ENCODE results near the gene ALG8.

Gene ALG8

GRCh38 chr11:78170874-78171549, 31.6 kb upstream of the ALG8 start:
- Histone ChIP-seq H3K9ac (ENCODE audit: low read length) (no peak overlapping the region), H3K27ac (ENCODE audit: low read length) (no peak overlapping the region), H3K4me1 (ENCODE audit: control insufficient read depth, low read depth, low read length) (no peaks in the 10 kb centered on the region), H3K9me3 (ENCODE audit: control insufficient read depth, low read depth, low read length) (no peaks in the 10 kb centered on the region), H3K27me3 (ENCODE audit: control insufficient read depth, insufficient read depth, low read length) (no peaks in the 10 kb centered on the region), H3K4me3 (ENCODE audit: low read length) (no peak overlapping the region), H3K36me3 (ENCODE audit: control insufficient read depth, low read depth, low read length) (no peaks in the 10 kb centered on the region)

- Histone ChIP-seq H3K4me1 (ENCODE audit: control insufficient read depth, low read depth, low read length) (no peaks in the 10 kb centered on the region), H3K36me3 (ENCODE audit: control insufficient read depth, low read depth, low read length) (no peaks in the 10 kb centered on the region), H3K27ac (ENCODE audit: low read length) (no peak overlapping the region), H3K27me3 (ENCODE audit: control insufficient read depth, insufficient read depth, low read length) (no peaks in the 10 kb centered on the region), H3K9ac (ENCODE audit: low read length) (no peak overlapping the region), H3K9me3 (ENCODE audit: control insufficient read depth, low read depth, low read length) (no peaks in the 10 kb centered on the region), H3K4me3 (ENCODE audit: low read length) (no peak overlapping the region)
These were observed 31.0 kb upstream of the ALG8 start for GRCh38 chr11:78170413-78170812.

DNA sequence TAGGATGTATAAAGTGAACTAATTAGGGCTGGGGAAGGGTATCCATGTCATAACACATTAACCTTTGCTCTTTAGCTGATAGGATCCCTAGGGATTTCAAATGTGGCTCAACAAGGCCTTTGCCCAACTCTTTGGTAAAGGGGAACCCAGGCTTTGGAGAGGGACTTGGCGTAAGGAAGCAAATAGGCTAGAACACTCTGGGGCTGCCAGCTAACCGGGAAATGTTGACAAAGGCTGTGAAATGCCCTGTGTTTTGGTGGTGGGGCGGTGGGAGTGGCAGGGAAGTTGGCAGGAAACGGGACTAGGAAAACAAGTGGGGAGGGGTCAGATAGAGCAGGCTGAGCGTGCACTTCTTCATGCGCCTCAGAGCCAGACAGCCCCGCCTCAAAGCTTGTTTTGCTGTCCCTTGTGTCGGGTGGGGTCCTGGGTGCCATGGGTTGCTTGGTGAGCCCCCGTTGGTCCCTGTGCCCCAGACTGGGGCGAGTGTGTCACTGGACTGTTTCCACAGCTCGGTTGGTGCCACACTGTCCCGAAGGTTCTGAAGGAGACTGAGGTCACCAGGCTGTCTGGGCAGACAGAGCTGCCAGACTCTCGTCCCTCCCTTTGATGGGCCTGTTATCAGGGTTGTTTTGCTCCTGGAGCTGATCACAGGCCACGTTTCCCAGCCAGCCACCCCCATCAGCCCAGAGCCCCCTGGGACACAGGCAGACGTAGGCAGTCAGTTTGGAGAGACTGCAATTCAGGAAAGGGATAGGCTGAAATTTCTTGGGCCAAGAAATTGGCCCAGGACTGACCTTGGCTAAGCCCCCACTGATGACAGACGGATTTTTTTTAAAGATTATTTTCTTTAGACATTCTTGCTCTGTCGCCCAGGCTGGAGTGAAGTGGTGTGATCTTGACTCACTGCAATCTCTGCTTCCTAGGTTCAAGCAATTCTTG, 29.4 kb upstream of the ALG8 start:
- Histone ChIP-seq H3K36me3 (ENCODE audit: control insufficient read depth, low read depth, low read length) (no peaks in the 10 kb centered on the region), H3K4me3 (ENCODE audit: low read length) (no peak overlapping the region), H3K27me3 (ENCODE audit: control insufficient read depth, insufficient read depth, low read length) (no peaks in the 10 kb centered on the region), H3K27ac (ENCODE audit: low read length) (no peak overlapping the region), H3K9me3 (ENCODE audit: control insufficient read depth, low read depth, low read length) (no peaks in the 10 kb centered on the region), H3K9ac (ENCODE audit: low read length) (no peak overlapping the region), H3K4me1 (ENCODE audit: control insufficient read depth, low read depth, low read length) (no peaks in the 10 kb centered on the region)

- Histone ChIP-seq H3K27ac (ENCODE audit: low read length) (no peak overlapping the region), H3K4me3 (ENCODE audit: low read length) (no peak overlapping the region), H3K4me1 (ENCODE audit: control insufficient read depth, low read depth, low read length) (no peaks in the 10 kb centered on the region), H3K36me3 (ENCODE audit: control insufficient read depth, low read depth, low read length) (no peaks in the 10 kb centered on the region), H3K27me3 (ENCODE audit: control insufficient read depth, insufficient read depth, low read length) (no peaks in the 10 kb centered on the region), H3K9ac (ENCODE audit: low read length) (no peak overlapping the region), H3K9me3 (ENCODE audit: control insufficient read depth, low read depth, low read length) (no peaks in the 10 kb centered on the region)
These were observed 27.5 kb upstream of the ALG8 start for GRCh38 chr11:78166855-78167469.

GRCh38 chr11:78164471-78164870, 25.0 kb upstream of the ALG8 start:
- Histone ChIP-seq H3K4me1 (ENCODE audit: control insufficient read depth, low read depth, low read length) (no peaks in the 10 kb centered on the region), H3K27ac (ENCODE audit: low read length) (no peak overlapping the region), H3K27me3 (ENCODE audit: control insufficient read depth, insufficient read depth, low read length) (no peaks in the 10 kb centered on the region), H3K9me3 (ENCODE audit: control insufficient read depth, low read depth, low read length) (no peaks in the 10 kb centered on the region), H3K4me3 (ENCODE audit: low read length) (no peak overlapping the region), H3K36me3 (ENCODE audit: control insufficient read depth, low read depth, low read length) (no peaks in the 10 kb centered on the region), H3K9ac (ENCODE audit: low read length) (no peak overlapping the region)

DNA sequence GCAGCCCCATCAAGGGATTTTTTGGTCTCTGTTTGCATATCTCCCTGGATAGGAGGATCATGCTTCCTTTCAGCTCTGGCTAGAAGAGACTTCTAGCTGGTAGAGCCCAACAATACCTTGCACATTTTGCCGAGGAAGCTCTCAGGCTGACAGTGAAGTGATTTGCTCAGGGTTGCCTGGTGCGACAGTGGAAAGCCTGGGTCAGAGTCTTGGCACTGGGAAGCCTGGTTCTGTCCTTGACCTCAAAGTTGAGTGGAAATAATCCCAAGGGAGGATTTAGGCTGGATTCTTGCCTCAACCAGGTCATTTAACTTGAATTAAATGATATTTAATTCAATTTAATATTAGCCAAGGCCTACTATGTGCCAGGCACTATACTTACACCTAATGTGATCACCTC, 24.4 kb upstream of the ALG8 start:
- Histone ChIP-seq H3K9ac (ENCODE audit: low read length) (no peak overlapping the region), H3K27me3 (ENCODE audit: control insufficient read depth, insufficient read depth, low read length) (no peaks in the 10 kb centered on the region), H3K27ac (ENCODE audit: low read length) (no peak overlapping the region), H3K4me3 (ENCODE audit: low read length) (no peak overlapping the region), H3K36me3 (ENCODE audit: control insufficient read depth, low read depth, low read length) (no peaks in the 10 kb centered on the region), H3K9me3 (ENCODE audit: control insufficient read depth, low read depth, low read length) (no peaks in the 10 kb centered on the region), H3K4me1 (ENCODE audit: control insufficient read depth, low read depth, low read length) (no peaks in the 10 kb centered on the region)

GRCh38 chr11:78161962-78162371, 22.5 kb upstream of the ALG8 start:
- H3K27ac ChIP-seq (ENCODE audit: low read length): no peak overlapping the region
- H3K4me3 ChIP-seq (ENCODE audit: low read length): no peak overlapping the region
- no peak overlapping the region for H3K9ac ChIP-seq (ENCODE audit: low read length)
- no peaks in the 10 kb centered on the region for H3K27me3 ChIP-seq (ENCODE audit: control insufficient read depth, insufficient read depth, low read length)
- H3K4me1 ChIP-seq (ENCODE audit: control insufficient read depth, low read depth, low read length): no peaks in the 10 kb centered on the region
- no peaks in the 10 kb centered on the region for H3K36me3 ChIP-seq (ENCODE audit: control insufficient read depth, low read depth, low read length)
- H3K9me3 ChIP-seq (ENCODE audit: control insufficient read depth, low read depth, low read length): no peaks in the 10 kb centered on the region

- no peaks in the 10 kb centered on the region for H3K4me1 ChIP-seq (ENCODE audit: control insufficient read depth, low read depth, low read length)
- H3K27ac ChIP-seq (ENCODE audit: low read length): no peak overlapping the region
- no peaks in the 10 kb centered on the region for H3K27me3 ChIP-seq (ENCODE audit: control insufficient read depth, insufficient read depth, low read length)
- H3K4me3 ChIP-seq (ENCODE audit: low read length): no peak overlapping the region
- H3K9ac ChIP-seq (ENCODE audit: low read length): no peak overlapping the region
- H3K36me3 ChIP-seq (ENCODE audit: control insufficient read depth, low read depth, low read length): no peaks in the 10 kb centered on the region
- no peaks in the 10 kb centered on the region for H3K9me3 ChIP-seq (ENCODE audit: control insufficient read depth, low read depth, low read length)
These were observed 21.9 kb upstream of the ALG8 start for GRCh38 chr11:78161346-78161745.

DNA sequence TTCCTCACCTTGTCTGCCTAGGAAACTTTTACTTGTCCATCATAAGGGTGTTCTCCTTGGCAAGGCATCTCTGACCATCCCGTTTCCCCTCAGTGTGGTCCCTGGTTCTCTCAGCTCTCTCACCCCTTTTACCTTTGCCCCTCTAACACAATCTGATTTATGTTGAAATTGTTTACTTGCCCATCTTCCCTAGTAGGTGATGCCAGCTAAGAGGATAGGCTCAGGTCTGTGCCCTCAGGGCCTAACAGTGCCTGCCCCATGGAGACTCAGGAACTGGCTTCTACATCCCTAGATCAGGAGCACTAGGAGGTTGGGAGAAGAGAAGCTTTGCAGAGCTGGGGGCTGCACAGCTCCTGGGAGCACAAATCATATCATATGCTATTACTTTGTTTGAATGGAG, 21.1 kb upstream of the ALG8 start:
- no peaks in the 10 kb centered on the region for H3K36me3 ChIP-seq (ENCODE audit: control insufficient read depth, low read depth, low read length)
- H3K4me3 ChIP-seq (ENCODE audit: low read length): no peak overlapping the region
- H3K9ac ChIP-seq (ENCODE audit: low read length): no peak overlapping the region
- H3K4me1 ChIP-seq (ENCODE audit: control insufficient read depth, low read depth, low read length): no peaks in the 10 kb centered on the region
- no peak overlapping the region for H3K27ac ChIP-seq (ENCODE audit: low read length)
- H3K27me3 ChIP-seq (ENCODE audit: control insufficient read depth, insufficient read depth, low read length): no peaks in the 10 kb centered on the region
- no peaks in the 10 kb centered on the region for H3K9me3 ChIP-seq (ENCODE audit: control insufficient read depth, low read depth, low read length)

- Histone ChIP-seq H3K9ac (ENCODE audit: low read length) (no peak overlapping the region), H3K9me3 (ENCODE audit: control insufficient read depth, low read depth, low read length) (no peaks in the 10 kb centered on the region), H3K4me3 (ENCODE audit: low read length) (no peak overlapping the region), H3K27me3 (ENCODE audit: control insufficient read depth, insufficient read depth, low read length) (no peaks in the 10 kb centered on the region), H3K36me3 (ENCODE audit: control insufficient read depth, low read depth, low read length) (no peaks in the 10 kb centered on the region), H3K4me1 (ENCODE audit: control insufficient read depth, low read depth, low read length) (no peaks in the 10 kb centered on the region), H3K27ac (ENCODE audit: low read length) (no peak overlapping the region)
These were observed 19.7 kb upstream of the ALG8 start for GRCh38 chr11:78158987-78159652.

- H3K27ac ChIP-seq (ENCODE audit: low read length): no peak overlapping the region
- no peaks in the 10 kb centered on the region for H3K4me1 ChIP-seq (ENCODE audit: control insufficient read depth, low read depth, low read length)
- H3K27me3 ChIP-seq (ENCODE audit: control insufficient read depth, insufficient read depth, low read length): no peaks in the 10 kb centered on the region
- peaks cover 4% of the 10 kb centered on the region for H3K36me3 ChIP-seq (ENCODE audit: control insufficient read depth, low read depth, low read length)
- H3K4me3 ChIP-seq (ENCODE audit: low read length): no peak overlapping the region
- no peaks in the 10 kb centered on the region for H3K9me3 ChIP-seq (ENCODE audit: control insufficient read depth, low read depth, low read length)
- no peak overlapping the region for H3K9ac ChIP-seq (ENCODE audit: low read length)
These were observed 16.9 kb upstream of the ALG8 start for GRCh38 chr11:78156127-78156844.
